Heart right ventricle (tissue), 16 donors: ENCODE results near the gene GUCA2A. TPM values are rescaled to one million over a fixed set of nuclear protein-coding genes. Genes with fewer than 3 reads are reported as not detected.

ENCODE experiments used
- ATAC-seq, 8 donors: fragments of 200-7000 bp; cut with Tn5 transposase; one replicate each; pipeline ENCODE4 v1.9.1; 2020; ENCODE audit warnings: mild to moderate bottlenecking in 8 of 8, moderate library complexity in 8 of 8, moderate number of reproducible peaks in 1 of 8
- DNase-seq, 2 donors: peaks; one replicate each; pipeline ENCODE4 v3.0.0-alpha.2; 2020
- H3K27ac ChIP-seq, 10 donors: fragments of 200-600 bp; sonication (generic) in 2 of 10; one replicate each; pipeline versions ENCODE4 v1.5.0 to v1.8.0; 2020 to 2022; ENCODE audit warnings: mild to moderate bottlenecking in 3 of 10
- H3K27me3 ChIP-seq, 7 donors: fragments of 200-600 bp; one replicate each; pipeline ENCODE4 v1.8.0; 2021 to 2022; ENCODE audit warnings: mild to moderate bottlenecking in 2 of 7
- H3K36me3 ChIP-seq, 9 donors: fragments of 200-600 bp; sonication (generic) in 1 of 9; one replicate each; pipeline versions ENCODE4 v1.5.0 to v1.8.0; 2020 to 2022; ENCODE audit warnings: mild to moderate bottlenecking in 2 of 9
- H3K4me1 ChIP-seq, 9 donors: fragments of 200-600 bp; sonication (generic) in 1 of 9; one replicate each; pipeline versions ENCODE4 v1.5.0 to v1.8.0; 2020 to 2022; ENCODE audit warnings: mild to moderate bottlenecking in 4 of 9
- H3K4me3 ChIP-seq, 10 donors: fragments of 200-600 bp; sonication (generic) in 2 of 10; one replicate each; pipeline versions ENCODE4 v1.5.0 to v1.8.0; 2020 to 2022; ENCODE audit warnings: mild to moderate bottlenecking in 7 of 10, moderate library complexity in 2 of 10
- H3K9me3 ChIP-seq, 11 donors: fragments of 200-600 bp in 10 of 11; sonication (generic) in 2 of 11; one replicate each; pipeline versions ENCODE4 v1.5.0 to v1.8.0; 2013 to 2022; ENCODE audit warnings: mild to moderate bottlenecking in 2 of 11, control low read depth in 1 of 11, moderate library complexity in 1 of 11
- WGBS, 2 donors: extraction: QIAGEN DNeasy Blood & Tissue Kit; methylation state at CpG; one replicate each; pipeline ENCODE4 v1.1.7; 2013; ENCODE audit warnings: inconsistent platforms in 1 of 2; 5-methylcytosine and 5-hydroxymethylcytosine counted together
- intact Hi-C, 10 donors: fragments of 100-400 bp; cut with DNase I; formaldehyde crosslinking; loops; one replicate each; pipeline versions ENCODE4 v1.11.1 to v1.14.2; 2022
- polyA plus RNA-seq, 2 donors: library from polyadenylated mRNA; stranded (reverse); fragments of 200-250 nt; gene quantifications; one replicate each; pipeline ENCODE4 v1.2.3, GENCODE V29; 2013
- total RNA-seq, 10 donors: library from RNA; stranded (reverse); fragmentation: NEBNext Ultra II Directional in 3 of 10; extraction: Animal tissue kit (Norgen Biotek cat#: 25700) in 3 of 10; gene quantifications; one replicate each; pipeline versions ENCODE4 v1.2.1 to v1.2.4, GENCODE V29; 2021 to 2023
- TF ChIP-seq, protein P1 (sequence below), 9 donors: fragments of 200-600 bp; sonication (generic) in 2 of 9; IDR thresholded peaks; one replicate each; pipeline versions ENCODE4 v1.5.0 to v1.8.0; 2021 to 2022; ENCODE audit warnings: antibody characterized with exemption in 9 of 9, mild to moderate bottlenecking in 5 of 9, moderate library complexity in 1 of 9
- donor health status: Arrhythmogenic right ventricular cardiomyopathy.
- donor health status: ischemic (EF 13 %, LVEDD 7.1; RV severe dilation, severe dysfunction).
- donor health status: healthy with polysubstance abuse.
- donor health status: DM: no; HTN: yes; CAD: no.
- donor health status: DM: no; HTN: no; CAD: no.
- donor health status: ischemic (EF 25% LVEDD 6.9; RV normal size, moderate dysfunction).
- donor health status: ischemic (EF 25% LVEDD 5.7; RV mildly dilated, moderate dysfunction).
- donor health status: healthy.
- donor health status: DM: yes; HTN: yes; CAD: no.
- donor health status: Ischemic cardiomyopathy.
- donor health status: ischemic (EF 35%, LVEDD 5.7; RV mildly dilated, moderate dysfunction).
- donor health status: nonischemic (EF 11% LVEDD 7.7; RV severe dilation, severe dysfunction).
- donor health status: DM: yes; HTN: yes; CAD: no.
- donor health status: PGD.
- donor health status: ischemic (EF 29% LVEDD 5.4; RV normal size, mild dysfunction).
- donor health status: nonischemic (EF 23%, LVEDD 6.1; RV moderate dilation, normal function).

Gene GUCA2A
- total and polyA plus RNA-seq, 12 donors: not detected

DNA sequence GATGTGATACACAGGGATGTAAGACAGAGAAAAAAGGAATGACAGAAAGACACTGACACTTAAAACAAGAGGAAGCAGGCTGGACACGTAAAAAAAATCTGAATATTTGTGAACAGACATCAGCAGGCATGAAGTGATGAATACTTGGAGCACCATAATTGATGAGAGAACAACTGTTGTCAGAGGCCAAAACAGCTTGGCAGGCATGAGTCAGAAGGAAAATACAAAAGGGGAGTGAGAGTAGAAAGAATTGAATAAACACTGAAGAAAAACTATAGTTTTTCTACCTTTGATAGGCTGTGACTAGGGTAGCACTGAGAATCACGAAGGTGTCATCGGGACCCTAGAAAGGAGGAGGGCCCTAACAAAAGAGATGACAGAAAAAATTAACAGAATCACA, 21.6 kb upstream of the GUCA2A start:
- DNase-seq (no peak), ATAC-seq (no peak)
- H3K4me3 ChIP-seq: no peak overlapping the region
- no peaks in the 10 kb centered on the region for H3K27me3 ChIP-seq
- TF ChIP-seq, protein P1, sequence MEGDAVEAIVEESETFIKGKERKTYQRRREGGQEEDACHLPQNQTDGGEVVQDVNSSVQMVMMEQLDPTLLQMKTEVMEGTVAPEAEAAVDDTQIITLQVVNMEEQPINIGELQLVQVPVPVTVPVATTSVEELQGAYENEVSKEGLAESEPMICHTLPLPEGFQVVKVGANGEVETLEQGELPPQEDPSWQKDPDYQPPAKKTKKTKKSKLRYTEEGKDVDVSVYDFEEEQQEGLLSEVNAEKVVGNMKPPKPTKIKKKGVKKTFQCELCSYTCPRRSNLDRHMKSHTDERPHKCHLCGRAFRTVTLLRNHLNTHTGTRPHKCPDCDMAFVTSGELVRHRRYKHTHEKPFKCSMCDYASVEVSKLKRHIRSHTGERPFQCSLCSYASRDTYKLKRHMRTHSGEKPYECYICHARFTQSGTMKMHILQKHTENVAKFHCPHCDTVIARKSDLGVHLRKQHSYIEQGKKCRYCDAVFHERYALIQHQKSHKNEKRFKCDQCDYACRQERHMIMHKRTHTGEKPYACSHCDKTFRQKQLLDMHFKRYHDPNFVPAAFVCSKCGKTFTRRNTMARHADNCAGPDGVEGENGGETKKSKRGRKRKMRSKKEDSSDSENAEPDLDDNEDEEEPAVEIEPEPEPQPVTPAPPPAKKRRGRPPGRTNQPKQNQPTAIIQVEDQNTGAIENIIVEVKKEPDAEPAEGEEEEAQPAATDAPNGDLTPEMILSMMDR (IDR thresholded peaks at IDR 0.05): no peak
- peaks cover 0 to 10% (median 0%) of the 10 kb centered on the region in 9 donors for H3K4me1 ChIP-seq
- peaks cover 0 to 96% (median 10%) of the 10 kb centered on the region in 9 donors for H3K36me3 ChIP-seq
- 74 to 79% methylated on average over 3 of the region's 3 CpGs for whole genome bisulfite sequencing, 2 donors
- intact Hi-C loops: no loop called here
- no peak overlapping the region for H3K27ac ChIP-seq
- H3K9me3 ChIP-seq: no peaks in the 10 kb centered on the region

DNA sequence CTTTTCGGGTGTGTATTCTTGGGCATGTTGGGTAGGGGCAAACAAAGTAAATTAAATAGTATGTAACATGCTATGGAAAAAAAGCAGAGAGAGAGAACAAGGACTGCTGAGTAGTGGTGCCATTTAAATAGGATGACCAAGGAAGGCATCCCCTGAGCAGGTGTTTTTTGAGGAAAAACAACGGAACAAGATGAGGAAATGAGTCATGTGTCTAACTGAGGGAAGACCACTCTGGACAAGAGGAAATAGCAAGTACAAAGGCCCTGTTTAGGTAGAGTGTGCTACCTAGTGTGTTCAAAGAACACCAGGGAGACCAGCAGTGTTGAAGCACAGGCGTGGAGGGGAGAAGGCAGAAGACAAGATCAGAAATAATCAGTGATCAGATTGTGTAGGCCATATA, 20.1 kb upstream of the GUCA2A start:
- DNase-seq (no peak), ATAC-seq (no peak)
- intact Hi-C loops: no loop called here
- no peak overlapping the region for H3K27ac ChIP-seq
- no peaks in the 10 kb centered on the region for H3K27me3 ChIP-seq
- peaks cover 0 to 96% (median 10%) of the 10 kb centered on the region in 9 donors for H3K36me3 ChIP-seq
- no peaks in the 10 kb centered on the region for H3K9me3 ChIP-seq
- WGBS, 2 donors: 83 to 87% methylated on average over 3 of the region's 3 CpGs
- peaks cover 0 to 17% (median 2%) of the 10 kb centered on the region in 9 donors for H3K4me1 ChIP-seq
- no peak overlapping the region for H3K4me3 ChIP-seq
- TF ChIP-seq, protein P1 (IDR thresholded peaks at IDR 0.05): no peak

DNA sequence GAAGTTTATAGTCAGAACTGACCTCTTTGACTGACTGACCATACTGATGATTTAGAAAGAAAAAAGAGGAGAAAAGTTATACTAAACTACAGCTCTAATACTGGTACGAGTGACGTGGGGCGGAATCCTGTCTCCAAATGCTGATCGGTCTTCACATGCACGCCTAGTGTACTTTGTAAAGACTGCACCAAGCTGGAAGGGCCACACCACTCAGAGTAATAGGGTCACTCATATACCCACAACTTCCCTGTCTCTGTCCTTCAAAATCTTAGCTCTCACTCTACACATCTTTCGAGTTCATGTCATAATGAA, 19.4 kb upstream of the GUCA2A start:
- H3K9me3 ChIP-seq: no peaks in the 10 kb centered on the region
- TF ChIP-seq, protein P1 (IDR thresholded peaks at IDR 0.05): no peak
- intact Hi-C loops: no loop called here
- H3K27me3 ChIP-seq: no peaks in the 10 kb centered on the region
- no peak overlapping the region for H3K27ac ChIP-seq
- DNase-seq: no peak
- peaks cover 0 to 96% (median 6%) of the 10 kb centered on the region in 9 donors for H3K36me3 ChIP-seq
- H3K4me3 ChIP-seq: no peak overlapping the region
- 96 to 97% methylated on average over 6 of the region's 6 CpGs for WGBS, 2 donors
- H3K4me1 ChIP-seq: peaks cover 0 to 24% (median 5%) of the 10 kb centered on the region in 9 donors
- no peak for ATAC-seq

DNA sequence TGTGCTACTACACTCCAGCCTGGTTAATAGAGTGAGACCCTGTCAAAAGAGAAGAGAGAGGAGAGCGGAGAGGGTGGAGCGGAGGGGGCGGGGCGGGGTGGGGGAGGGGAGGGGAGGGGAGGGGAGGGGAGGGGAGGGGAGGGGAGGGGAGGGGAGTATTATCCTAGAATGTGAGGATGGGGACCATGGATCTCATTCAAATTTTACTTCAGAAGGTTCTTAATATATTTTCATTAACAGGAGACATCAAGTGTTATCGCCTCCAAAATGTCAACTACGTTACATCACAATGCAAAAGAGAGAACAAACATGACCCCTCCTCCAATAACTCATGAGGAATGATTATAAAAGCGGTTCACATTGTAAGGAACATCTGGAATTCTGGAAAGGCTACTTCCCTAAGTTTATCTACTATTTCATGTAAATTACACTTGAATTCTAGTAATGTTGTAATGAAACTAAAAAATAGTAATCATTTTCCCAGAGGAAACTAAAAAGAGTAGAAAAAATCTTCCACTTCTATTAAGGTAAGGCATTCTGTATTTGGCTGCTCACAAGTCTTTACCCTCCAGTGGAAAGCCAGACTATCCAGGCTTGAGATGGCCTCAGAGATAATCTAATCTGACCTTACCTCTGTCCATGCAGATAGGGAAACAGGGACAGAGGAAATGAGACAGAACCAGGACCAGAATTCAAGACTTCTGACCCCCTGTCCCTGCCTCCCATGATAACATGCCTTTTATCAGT, 18.8 kb upstream of the GUCA2A start:
- Histone ChIP-seq H3K27me3 (no peaks in the 10 kb centered on the region), H3K4me1 (peaks cover 0 to 29% (median 8%) of the 10 kb centered on the region in 9 donors), H3K27ac (no peak overlapping the region), H3K36me3 (peaks cover 0 to 94% (median 6%) of the 10 kb centered on the region in 9 donors), H3K4me3 (no peak overlapping the region), H3K9me3 (no peaks in the 10 kb centered on the region)
- DNase-seq (no peak), ATAC-seq (no peak)
- intact Hi-C loops: no loop called here
- TF ChIP-seq, protein P1 (IDR thresholded peaks at IDR 0.05): no peak
- 82 to 91% methylated on average over 3 of the region's 7 CpGs for WGBS, 2 donors
